HL-60 (cell line): ENCODE results near the gene OR7C2.

ENCODE experiments used
- DNase-seq, 2 experiments: peaks; one replicate each; pipeline ENCODE4 v3.0.0-alpha.2; 2010 to 2020; ENCODE audit warnings: low read depth in 1 of 2, low spot score in 1 of 2
- H3K27ac ChIP-seq: fragments of 250-450 bp; sonication (Bioruptor Pico); replicated peaks from 2 replicates; pipeline ENCODE4 v1.5.1; 2020; ENCODE audit warnings: mild to moderate bottlenecking, moderate library complexity
- H3K27me3 ChIP-seq: fragments of 250-450 bp; sonication (Bioruptor Pico); 2 replicates; pipeline ENCODE4 v1.5.1; 2021; ENCODE audit warnings: mild to moderate bottlenecking, moderate library complexity; ENCODE audit not compliant: insufficient read depth, poor library complexity, severe bottlenecking
- H3K4me3 ChIP-seq: replicated peaks from 2 replicates; pipeline ENCODE4 v1.5.1; 2011; ENCODE audit warnings: mild to moderate bottlenecking, control low read depth, low read length; ENCODE audit not compliant: insufficient read depth
- GABPA ChIP-seq: IDR thresholded peaks from 2 replicates; pipeline ENCODE4 v1.6.1; 2012; ENCODE audit warnings: low read depth
- POLR2AphosphoS5 ChIP-seq: IDR thresholded peaks from 2 replicates; pipeline ENCODE4 v1.6.1; 2012; ENCODE audit warnings: low read depth
- REST ChIP-seq: IDR thresholded peaks from 2 replicates; pipeline ENCODE4 v1.6.1; 2012; ENCODE audit warnings: low read depth; ENCODE audit not compliant: insufficient replicate concordance
- SPI1 ChIP-seq: IDR thresholded peaks from 2 replicates; pipeline ENCODE4 v1.6.1; 2012; ENCODE audit warnings: low read depth, mild to moderate bottlenecking, borderline replicate concordance
- TF ChIP-seq, protein P1 (sequence below): IDR thresholded peaks from one replicate; pipeline ENCODE4 v1.5.1; 2011; ENCODE audit warnings: low read length, control low read depth, inconsistent platforms; ENCODE audit not compliant: insufficient read depth

The OR7C2 gene

GRCh38 chr19:14915116-14915515, 26.2 kb upstream of the OR7C2 start:
- TF ChIP-seq SPI1 (no peak), REST (no peak), POLR2AphosphoS5 (no peak), GABPA (no peak)
- TF ChIP-seq, protein P1, sequence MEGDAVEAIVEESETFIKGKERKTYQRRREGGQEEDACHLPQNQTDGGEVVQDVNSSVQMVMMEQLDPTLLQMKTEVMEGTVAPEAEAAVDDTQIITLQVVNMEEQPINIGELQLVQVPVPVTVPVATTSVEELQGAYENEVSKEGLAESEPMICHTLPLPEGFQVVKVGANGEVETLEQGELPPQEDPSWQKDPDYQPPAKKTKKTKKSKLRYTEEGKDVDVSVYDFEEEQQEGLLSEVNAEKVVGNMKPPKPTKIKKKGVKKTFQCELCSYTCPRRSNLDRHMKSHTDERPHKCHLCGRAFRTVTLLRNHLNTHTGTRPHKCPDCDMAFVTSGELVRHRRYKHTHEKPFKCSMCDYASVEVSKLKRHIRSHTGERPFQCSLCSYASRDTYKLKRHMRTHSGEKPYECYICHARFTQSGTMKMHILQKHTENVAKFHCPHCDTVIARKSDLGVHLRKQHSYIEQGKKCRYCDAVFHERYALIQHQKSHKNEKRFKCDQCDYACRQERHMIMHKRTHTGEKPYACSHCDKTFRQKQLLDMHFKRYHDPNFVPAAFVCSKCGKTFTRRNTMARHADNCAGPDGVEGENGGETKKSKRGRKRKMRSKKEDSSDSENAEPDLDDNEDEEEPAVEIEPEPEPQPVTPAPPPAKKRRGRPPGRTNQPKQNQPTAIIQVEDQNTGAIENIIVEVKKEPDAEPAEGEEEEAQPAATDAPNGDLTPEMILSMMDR = no peak
- Histone ChIP-seq H3K4me3 (no peak overlapping the region), H3K27me3 (no peaks in the 10 kb centered on the region), H3K27ac (no peak overlapping the region)
- no peak for DNase-seq

DNA sequence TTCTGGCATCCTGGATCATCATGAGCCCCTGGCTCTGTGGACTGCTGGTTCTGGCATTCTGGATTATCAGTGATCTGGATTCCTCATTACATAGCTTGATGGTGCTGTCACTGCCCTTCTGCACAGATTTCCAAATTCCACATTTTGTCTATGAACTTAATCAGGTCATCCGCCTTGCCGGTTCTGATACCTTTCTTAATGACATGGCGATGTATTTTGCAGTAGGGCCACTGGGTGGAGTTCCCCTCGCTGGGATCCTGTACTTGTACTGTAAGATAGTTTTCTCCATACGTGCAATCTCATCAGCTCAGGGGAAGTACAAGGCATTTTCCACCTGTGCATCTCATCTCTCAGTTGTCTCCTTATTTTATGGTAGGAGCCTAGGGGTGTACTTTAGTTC, 24.4 kb upstream of the OR7C2 start:
- TF ChIP-seq, protein P1 = no peak
- no peak for TF ChIP-seq GABPA
- no peak for TF ChIP-seq REST
- TF ChIP-seq SPI1 = no peak
- no peak for TF ChIP-seq POLR2AphosphoS5
- DNase-seq = no peak
- Histone ChIP-seq H3K27ac (no peak overlapping the region), H3K27me3 (no peaks in the 10 kb centered on the region), H3K4me3 (no peak overlapping the region)

DNA sequence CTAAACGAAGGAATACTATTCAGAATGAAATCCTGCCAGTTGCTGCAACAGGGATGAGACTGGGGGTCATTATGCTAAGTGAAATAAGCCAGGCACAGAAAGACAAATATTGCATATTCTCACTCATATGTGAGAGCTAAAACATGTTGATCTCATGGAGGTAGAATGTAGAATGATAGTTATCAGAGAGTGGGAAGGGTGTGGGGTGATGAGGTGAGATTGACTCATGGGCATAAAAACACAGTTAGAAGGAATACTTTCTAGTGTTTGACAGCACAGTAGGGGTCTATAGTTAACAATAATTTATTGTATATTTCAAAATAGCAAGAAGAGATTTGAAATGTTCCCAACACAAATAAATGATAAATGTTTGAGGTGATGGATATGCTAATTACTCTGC, 7.8 kb upstream of the OR7C2 start:
- no peak for DNase-seq

More for the DNA sequence above, 7.8 kb upstream of the OR7C2 start:
- H3K4me3 ChIP-seq = no peak overlapping the region
- H3K27me3 ChIP-seq = peaks cover 2% of the 10 kb centered on the region
- H3K27ac ChIP-seq = no peak overlapping the region
- TF ChIP-seq SPI1 = no peak
- TF ChIP-seq REST = no peak
- no peak for TF ChIP-seq POLR2AphosphoS5
- TF ChIP-seq, protein P1 = no peak
- TF ChIP-seq GABPA = no peak
